ELF-1 (cell line): Measurements from ENCODE around the gene CARTPT.
A peak's percentile ranks its signal among the peaks of the same experiment; 100 is the strongest.

Source experiments
- DNase-seq: peaks from one replicate; pipeline ENCODE4 v3.0.0-alpha.2; 2016; ENCODE audit warnings: low read depth, low spot score

Gene CARTPT

GRCh38 chr5:71737931-71738539 lies 19.0 kb downstream of the CARTPT start:
- no peak for DNase-seq

- no peak for DNase-seq
These were observed 19.7 kb downstream of the CARTPT start for GRCh38 chr5:71738662-71739361.

GRCh38 chr5:71740015-71740753 lies 21.1 kb downstream of the CARTPT start:
- no peak for DNase-seq

- DNase-seq: no peak
These were observed 24.1 kb downstream of the CARTPT start for GRCh38 chr5:71743155-71743554.

GRCh38 chr5:71744009-71744790 lies 25.1 kb downstream of the CARTPT start:
- no peak for DNase-seq

- no peak for DNase-seq
These were observed 28.1 kb downstream of the CARTPT start for GRCh38 chr5:71747182-71747581.

GRCh38 chr5:71748360-71748759 lies 29.3 kb downstream of the CARTPT start:
- no peak for DNase-seq

- DNase-seq: no peak
These were observed 32.3 kb downstream of the CARTPT start for GRCh38 chr5:71751422-71751821.

- no peak for DNase-seq
These were observed 33.5 kb downstream of the CARTPT start for GRCh38 chr5:71752441-71753190.

GRCh38 chr5:71757590-71758543 lies 38.8 kb downstream of the CARTPT start:
- DNase-seq: peak; percentile 64

- no peak for DNase-seq
These were observed 43.8 kb downstream of the CARTPT start for GRCh38 chr5:71762826-71763225.

GRCh38 chr5:71767661-71768060 lies 48.6 kb downstream of the CARTPT start:
- no peak for DNase-seq

- no peak for DNase-seq
These were observed 50.2 kb downstream of the CARTPT start for GRCh38 chr5:71769287-71769686.

GRCh38 chr5:71770381-71770780 lies 51.3 kb downstream of the CARTPT start:
- no peak for DNase-seq
